GM18517 (cell line): ENCODE measurements around the gene PHF2.

Source experiments
- ATAC-seq: cut with Tn5 transposase; IDR thresholded peaks from one replicate; pipeline ENCODE4 v1.9.1; 2021; ENCODE audit warnings: mild to moderate bottlenecking, moderate library complexity; ENCODE audit not compliant: unreplicated experiment

PHF2 gene

GRCh38 chr9:93693129-93693528 lies 116.7 kb downstream of the PHF2 start:
- no peak for ATAC-seq

- ATAC-seq: no peak
Measured at GRCh38 chr9:93697352-93698139, 121.2 kb downstream of the PHF2 start.

- ATAC-seq: no peak
Measured at GRCh38 chr9:93698140-93698908, 121.9 kb downstream of the PHF2 start.

- ATAC-seq: no peak
Measured at GRCh38 chr9:93699650-93700049, 123.3 kb downstream of the PHF2 start.

- ATAC-seq: no peak
Measured at GRCh38 chr9:93701494-93702218, 125.3 kb downstream of the PHF2 start.

- no peak for ATAC-seq
Measured at GRCh38 chr9:93702261-93702660, 125.9 kb downstream of the PHF2 start.

- ATAC-seq: no peak
Measured at GRCh38 chr9:93708289-93708986, 132.1 kb downstream of the PHF2 start.

- no peak for ATAC-seq
Measured at GRCh38 chr9:93708987-93709302, 132.6 kb downstream of the PHF2 start.

GRCh38 chr9:93709600-93710369 lies 133.4 kb downstream of the PHF2 start:
- ATAC-seq: no peak

- ATAC-seq: no peak
Measured at GRCh38 chr9:93710370-93710723, 134.0 kb downstream of the PHF2 start.

- ATAC-seq: no peak
Measured at GRCh38 chr9:93711002-93711401, 134.6 kb downstream of the PHF2 start.

GRCh38 chr9:93712896-93713295 lies 136.5 kb downstream of the PHF2 start:
- no peak for ATAC-seq

- ATAC-seq: no peak
Measured at GRCh38 chr9:93713716-93714115, 137.3 kb downstream of the PHF2 start.

- ATAC-seq: no peak
Measured at GRCh38 chr9:93721417-93721965, 145.1 kb downstream of the PHF2 start.

- ATAC-seq: no peak
Measured at GRCh38 chr9:93724852-93725251, 148.5 kb downstream of the PHF2 start.

GRCh38 chr9:93725382-93725781 lies 149.0 kb downstream of the PHF2 start:
- no peak for ATAC-seq

- no peak for ATAC-seq
Measured at GRCh38 chr9:93726147-93726546, 149.8 kb downstream of the PHF2 start.
